Pancreas (tissue), 10 donors: ENCODE measurements around the gene COMMD7. TPM values are rescaled to one million over a fixed set of nuclear protein-coding genes. Genes with fewer than 3 reads are reported as not detected.

Source experiments
- ATAC-seq, 4 donors: fragments of 200-7000 bp; cut with Tn5 transposase; one replicate each; pipeline versions ENCODE4 v1.8.0 to v1.9.1; 2020; ENCODE audit warnings: mild to moderate bottlenecking in 4 of 4, moderate library complexity in 4 of 4
- DNase-seq, 6 donors: peaks; one replicate each; pipeline ENCODE4 v3.0.0-alpha.2; 2020
- FAIRE-seq: peaks from 2 replicates; lab custom pipeline; 2012; peaks lifted over from hg19 to GRCh38; lab: Jason Lieb, UNC
- H3K27ac ChIP-seq, 4 donors: fragments of 200-600 bp; sonication (generic); 1 replicate in 3 of 4; 2 replicates in 1 of 4; pipeline versions ENCODE4 v1.5.0 to v1.8.0; 2020
- H3K27me3 ChIP-seq, 4 donors: fragments of 200-600 bp; one replicate each; pipeline ENCODE4 v1.8.0; 2021
- H3K36me3 ChIP-seq, 3 donors: fragments of 200-600 bp; sonication (generic) in 1 of 3; one replicate each; pipeline versions ENCODE4 v1.5.0 to v1.8.0; 2020 to 2021
- H3K4me1 ChIP-seq, 3 donors: fragments of 200-600 bp; one replicate each; pipeline ENCODE4 v1.8.0; 2021
- H3K4me3 ChIP-seq, 4 donors: fragments of 200-600 bp; sonication (generic) in 2 of 4; one replicate each; pipeline versions ENCODE4 v1.5.0 to v1.8.0; 2020 to 2021
- H3K9me3 ChIP-seq, 4 donors: fragments of 200-600 bp; one replicate each; pipeline ENCODE4 v1.8.0; 2021
- CTCF ChIP-seq, 4 donors: fragments of 200-600 bp; sonication (generic) in 3 of 4; IDR thresholded peaks; one replicate each; pipeline versions ENCODE4 v1.5.0 to v1.8.0; 2021; ENCODE audit warnings: antibody characterized with exemption in 4 of 4
- WGBS, 2 donors: extraction: QIAGEN DNeasy Blood & Tissue Kit; methylation state at CpG; one replicate each; pipeline ENCODE4 v1.1.7; 2013; 5-methylcytosine and 5-hydroxymethylcytosine counted together
- intact Hi-C, 3 donors: fragments of 100-400 bp; cut with DNase I; formaldehyde crosslinking; loops; one replicate each; pipeline versions ENCODE4 v1.11.1 to v1.14.2; 2022
- polyA plus RNA-seq, 2 donors: library from polyadenylated mRNA; stranded (reverse); fragments of 200-250 nt; gene quantifications; one replicate each; pipeline ENCODE4 v1.2.3, GENCODE V29; 2013
- total RNA-seq, 6 donors: library from RNA; stranded (reverse); fragmentation: NEBNext Ultra II Directional in 4 of 6; extraction: Animal tissue kit (Norgen Biotek cat#: 25700) in 4 of 6; gene quantifications; one replicate each; pipeline versions ENCODE4 v1.2.1 to v1.2.4, GENCODE V29; 2021 to 2023
- donor health status: healthy with polysubstance abuse.
- donor health status: DM: no; HTN: no; CAD: no; lungs with moderate emphysema.
- donor health status: DM: no; HTN: no; CAD: no.
- donor health status: control.
- donor health status: control.
- donor health status: Bipolar disorder and iron deficiency.
- donor health status: DM: yes; HTN: yes; CAD: no.
- donor health status: DM: no; HTN: no; CAD: no.
- donor health status: DM: no; HTN: no; CAD: no.
- donor health status: DM: yes; HTN: yes; CAD: no.

The COMMD7 gene
- total and polyA plus RNA-seq, 8 donors, result 12.9 to 29.1 (median 16.4) TPM

DNA sequence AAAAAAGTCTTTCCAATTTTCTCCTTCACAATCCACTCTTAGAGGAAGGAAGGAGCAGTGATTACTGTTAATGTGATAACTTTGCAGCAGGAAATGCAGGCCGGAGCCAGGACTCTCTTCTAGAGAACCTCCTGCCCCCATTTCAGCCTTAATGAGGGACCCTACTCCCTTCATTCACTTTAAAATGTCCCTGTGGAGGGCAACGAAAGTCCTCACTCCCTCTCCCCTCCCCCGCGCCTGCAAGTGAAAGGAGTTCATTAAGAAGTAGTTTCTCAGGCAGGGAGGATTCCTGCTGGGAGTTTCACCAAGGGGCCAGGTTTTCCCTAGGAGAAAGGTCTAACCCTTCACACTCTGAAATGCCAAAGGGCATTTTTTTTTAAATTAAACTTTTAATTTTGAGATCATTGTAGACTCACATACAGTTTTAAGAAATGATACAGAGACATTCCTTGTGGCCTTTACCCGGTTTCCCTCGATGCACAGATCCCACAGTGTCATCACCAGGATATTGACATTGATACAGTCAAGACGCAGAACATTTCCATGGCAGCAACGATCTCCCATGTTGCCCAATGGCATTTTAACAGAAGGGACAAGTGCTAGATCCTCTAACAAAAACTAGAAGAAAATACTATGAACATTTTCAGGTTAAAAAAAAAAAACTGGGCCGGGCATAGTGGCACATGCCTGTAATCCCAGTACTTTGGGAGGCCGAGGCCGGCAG, 6.8 kb upstream of the COMMD7 start:
- Histone ChIP-seq H3K27ac (no peak overlapping the region), H3K9me3 (no peaks in the 10 kb centered on the region), H3K4me3 (no peak overlapping the region), H3K36me3 (no peaks in the 10 kb centered on the region), H3K4me1 (no peaks in the 10 kb centered on the region), H3K27me3 (no peaks in the 10 kb centered on the region)
- TF ChIP-seq CTCF (IDR thresholded peaks at IDR 0.05), result no peak
- 83 to 84% methylated on average over 11 of the region's 11 CpGs for WGBS, 2 donors
- DNase-seq, result no peak
- intact Hi-C loops, result no loop called here
- ATAC-seq, result no peak
- no peak for FAIRE-seq

DNA sequence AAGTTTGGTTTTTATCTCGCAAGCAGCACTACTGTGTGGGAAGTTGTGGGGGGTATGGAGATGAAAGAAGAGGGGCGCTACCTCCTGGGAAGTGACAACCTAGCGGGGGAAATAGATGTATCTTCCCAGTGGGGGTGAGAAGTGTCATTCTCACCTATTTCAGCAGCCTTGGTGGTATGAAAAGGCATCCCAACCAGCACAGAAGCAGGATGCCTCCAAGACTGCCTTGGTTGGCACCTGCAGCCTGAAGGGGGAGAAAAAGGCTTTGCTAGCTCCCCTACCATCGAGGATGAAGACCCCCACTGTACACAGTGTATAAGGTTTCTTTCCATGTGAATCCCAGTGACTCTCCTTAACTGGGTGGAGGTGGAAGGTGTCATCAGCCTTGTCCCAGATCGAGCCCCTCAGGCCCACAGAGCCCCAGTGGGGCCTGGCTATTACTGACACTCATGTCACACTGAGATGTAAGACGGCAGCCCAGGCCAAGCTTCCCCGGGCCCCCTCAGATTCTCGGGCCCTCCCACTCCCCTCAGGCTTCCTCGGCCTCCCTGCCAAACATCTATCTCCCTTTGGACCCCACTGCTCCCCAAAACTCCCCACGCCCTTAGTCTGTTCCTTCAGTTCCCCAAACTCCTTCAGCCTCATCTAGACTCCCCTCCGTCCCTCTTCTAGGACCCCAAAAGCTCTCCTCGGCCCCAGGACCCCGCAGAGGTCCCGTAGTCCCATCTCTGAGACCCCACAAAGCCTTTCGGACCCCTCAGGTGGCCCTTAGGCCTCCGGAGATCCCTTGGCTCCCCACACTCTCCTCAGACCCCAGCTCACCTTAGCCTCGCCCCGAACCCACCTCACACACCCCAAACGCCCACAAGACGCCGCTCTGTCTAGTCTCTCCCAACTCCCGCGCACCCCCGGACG, 688 bp downstream of the COMMD7 start:
- ATAC-seq, result peak; percentile 14 to 36 (median 30)
- TF ChIP-seq CTCF (IDR thresholded peaks at IDR 0.05), result no peak
- FAIRE-seq, result no peak
- DNase-seq, result peak in 2 of 6 donors; percentile 32 to 58
- 13 to 17% methylated on average over 22 to 25 of the region's 25 CpGs for WGBS, 2 donors
- Histone ChIP-seq H3K9me3 (no peaks in the 10 kb centered on the region), H3K27me3 (no peaks in the 10 kb centered on the region), H3K36me3 (no peaks in the 10 kb centered on the region), H3K4me3 (peak overlapping the region; percentile 51 to 80 (median 64)), H3K27ac (peak overlapping the region; percentile 61 to 82 (median 74)), H3K4me1 (peaks cover 0 to 6% (median 0%) of the 10 kb centered on the region in 3 donors)
- intact Hi-C loops, result no loop called here

- Histone ChIP-seq H3K27me3 (no peaks in the 10 kb centered on the region), H3K27ac (no peak overlapping the region), H3K4me1 (peaks cover 0 to 6% (median 0%) of the 10 kb centered on the region in 3 donors), H3K9me3 (no peaks in the 10 kb centered on the region), H3K36me3 (no peaks in the 10 kb centered on the region), H3K4me3 (no peak overlapping the region)
- TF ChIP-seq CTCF (IDR thresholded peaks at IDR 0.05), result no peak
- FAIRE-seq (no peak), ATAC-seq (no peak), DNase-seq (no peak)
- intact Hi-C loops, result no loop called here
- 88 to 89% methylated on average over 5 of the region's 5 CpGs for WGBS, 2 donors
Observed at GRCh38 chr20:32741151-32741550, 2.1 kb downstream of the COMMD7 start.

DNA sequence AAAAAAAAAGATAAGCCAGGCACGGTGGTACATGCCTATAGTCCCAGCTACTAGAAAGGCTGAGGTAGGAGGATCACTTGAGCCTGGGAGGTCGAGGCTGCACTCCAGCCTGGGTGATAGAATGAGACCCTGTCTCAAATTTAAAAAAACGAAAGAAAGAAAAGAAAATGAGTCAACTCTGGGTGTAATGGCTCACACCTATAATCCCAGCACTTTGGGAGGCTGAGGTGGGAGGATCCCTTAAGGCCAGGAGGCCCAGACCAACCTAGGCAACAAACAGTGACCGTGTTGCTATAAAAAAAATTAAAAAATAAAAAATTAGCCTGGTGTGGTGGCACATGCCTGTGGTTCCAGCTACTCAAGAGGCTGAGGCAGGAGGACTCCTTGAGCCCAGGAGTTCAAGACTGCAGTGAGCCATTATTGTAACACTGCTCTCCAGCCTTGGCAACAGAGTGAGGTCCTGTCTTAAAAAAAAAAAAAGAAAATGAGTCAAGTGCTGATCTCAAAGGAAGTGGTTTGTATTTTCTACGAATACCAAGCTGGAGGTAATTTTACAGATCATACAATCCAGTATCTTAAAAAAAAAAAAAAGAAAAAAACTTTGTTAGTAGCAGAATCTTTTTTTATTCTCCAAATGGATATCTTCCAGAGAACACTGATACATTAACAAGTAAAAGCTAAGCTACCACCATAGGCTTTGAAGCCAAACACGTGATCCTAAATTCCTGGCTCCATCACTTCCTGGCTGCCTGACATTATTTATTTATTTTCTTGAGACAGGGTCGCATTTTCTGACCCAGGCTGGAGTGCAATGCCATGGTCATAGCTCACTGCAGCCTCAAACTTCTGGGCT, 5.7 kb downstream of the COMMD7 start:
- 63 to 64% methylated on average over 7 of the region's 7 CpGs for WGBS, 2 donors
- no peak for FAIRE-seq

More for the DNA sequence above, 5.7 kb downstream of the COMMD7 start:
- no peak for TF ChIP-seq CTCF (IDR thresholded peaks at IDR 0.05)
- Histone ChIP-seq H3K36me3 (no peaks in the 10 kb centered on the region), H3K4me1 (no peaks in the 10 kb centered on the region), H3K4me3 (no peak overlapping the region), H3K27me3 (no peaks in the 10 kb centered on the region), H3K9me3 (no peaks in the 10 kb centered on the region), H3K27ac (no peak overlapping the region)
- DNase-seq (no peak), ATAC-seq (peak in 2 of 4 donors; percentile 17 to 34)
- intact Hi-C loops, result no loop called here
